HG03457 (cell line): Measurements from ENCODE around the gene ACSL5.
"Not testable (repeated sequence)": the region's sequence is repeated elsewhere in the genome, so short reads cannot be mapped to it uniquely, and the experiment has no call there.

Experiments used
- ATAC-seq: cut with Tn5 transposase; IDR thresholded peaks from one replicate; pipeline ENCODE4 v1.9.1; 2021; ENCODE audit warnings: moderate number of reproducible peaks; ENCODE audit not compliant: unreplicated experiment

The ACSL5 gene

GRCh38 chr10:112374724-112375541 lies 1.0 kb downstream of the ACSL5 start:
- ATAC-seq = no peak

GRCh38 chr10:112375721-112376395 lies 1.9 kb downstream of the ACSL5 start:
- ATAC-seq = peak; percentile 79

- ATAC-seq = peak; percentile 24
These were observed 2.5 kb downstream of the ACSL5 start for GRCh38 chr10:112376396-112376790.

- ATAC-seq = not testable (repeated sequence)
These were observed 3.2 kb downstream of the ACSL5 start for GRCh38 chr10:112377116-112377515.

- no peak for ATAC-seq
These were observed 5.8 kb downstream of the ACSL5 start for GRCh38 chr10:112379635-112380296.

GRCh38 chr10:112382515-112383235 lies 8.8 kb downstream of the ACSL5 start:
- ATAC-seq = no peak

- no peak for ATAC-seq
These were observed 9.4 kb downstream of the ACSL5 start for GRCh38 chr10:112383325-112383724.

GRCh38 chr10:112384141-112384540 lies 10.2 kb downstream of the ACSL5 start:
- no peak for ATAC-seq

- ATAC-seq = no peak
These were observed 11.3 kb downstream of the ACSL5 start for GRCh38 chr10:112385201-112385600.

GRCh38 chr10:112388056-112388455 lies 14.1 kb downstream of the ACSL5 start:
- ATAC-seq = not testable (repeated sequence)

GRCh38 chr10:112388548-112388947 lies 14.6 kb downstream of the ACSL5 start:
- ATAC-seq = no peak

- peak; percentile 75 for ATAC-seq
These were observed 15.4 kb downstream of the ACSL5 start for GRCh38 chr10:112389271-112389822.

- ATAC-seq = no peak
These were observed 16.3 kb downstream of the ACSL5 start for GRCh38 chr10:112390125-112390703.

- no peak for ATAC-seq
These were observed 19.4 kb downstream of the ACSL5 start for GRCh38 chr10:112393341-112393740.

- ATAC-seq = no peak
These were observed 19.9 kb downstream of the ACSL5 start for GRCh38 chr10:112393827-112394226.

GRCh38 chr10:112394475-112394875 lies 20.6 kb downstream of the ACSL5 start:
- no peak for ATAC-seq

GRCh38 chr10:112395809-112396530 lies 22.1 kb downstream of the ACSL5 start:
- ATAC-seq = no peak

- no peak for ATAC-seq
These were observed 23.7 kb downstream of the ACSL5 start for GRCh38 chr10:112397592-112397991.

- ATAC-seq = no peak
These were observed 29.0 kb downstream of the ACSL5 start for GRCh38 chr10:112402917-112403316.

GRCh38 chr10:112404617-112405016 lies 30.7 kb downstream of the ACSL5 start:
- ATAC-seq = no peak
